Parathyroid adenoma (tissue), 2 donors: Measurements from ENCODE around the gene STIM2.

Experiments
- H2AFZ ChIP-seq: fragments of 300-600 bp; sonication (generic); one replicate; pipeline ENCODE4 v1.7.0; 2017; ENCODE audit warnings: antibody characterized with exemption, mild to moderate bottlenecking
- H3K27ac ChIP-seq: fragments of 300-600 bp; sonication (generic); one replicate; pipeline ENCODE4 v1.7.0; 2017
- H3K27me3 ChIP-seq: fragments of 300-600 bp; sonication (generic); one replicate; pipeline ENCODE4 v1.7.0; 2017; ENCODE audit warnings: low read length; ENCODE audit not compliant: control insufficient read depth, insufficient read depth
- H3K36me3 ChIP-seq: fragments of 300-600 bp; sonication (generic); one replicate; pipeline ENCODE4 v1.7.0; 2017; ENCODE audit warnings: low read length; ENCODE audit not compliant: control insufficient read depth, insufficient read depth
- H3K4me1 ChIP-seq: fragments of 300-600 bp; sonication (generic); one replicate; pipeline ENCODE4 v1.7.0; 2017; ENCODE audit warnings: control low read depth
- H3K4me2 ChIP-seq: fragments of 300-600 bp; sonication (generic); one replicate; pipeline ENCODE4 v1.7.0; 2017; ENCODE audit warnings: low read length
- H3K4me3 ChIP-seq: fragments of 300-600 bp; sonication (generic); one replicate; pipeline ENCODE4 v1.7.0; 2017; ENCODE audit warnings: low read depth, low read length
- H3K79me2 ChIP-seq: fragments of 300-600 bp; sonication (generic); one replicate; pipeline ENCODE4 v1.7.0; 2017; ENCODE audit warnings: control low read depth
- H3K9ac ChIP-seq: fragments of 300-600 bp; sonication (generic); one replicate; pipeline ENCODE4 v1.7.0; 2017; ENCODE audit warnings: mild to moderate bottlenecking
- H3K9me3 ChIP-seq: fragments of 300-600 bp; sonication (generic); one replicate; pipeline ENCODE4 v1.7.0; 2017; ENCODE audit warnings: low read length; ENCODE audit not compliant: control insufficient read depth
- TF ChIP-seq, protein P1 (sequence below): fragments of 300-600 bp; sonication (generic); IDR thresholded peaks from one replicate; pipeline ENCODE4 v1.7.0; 2017; ENCODE audit warnings: antibody characterized with exemption, mild to moderate bottlenecking
- donor health status: primary hyperparathyroidism.

Gene STIM2

DNA sequence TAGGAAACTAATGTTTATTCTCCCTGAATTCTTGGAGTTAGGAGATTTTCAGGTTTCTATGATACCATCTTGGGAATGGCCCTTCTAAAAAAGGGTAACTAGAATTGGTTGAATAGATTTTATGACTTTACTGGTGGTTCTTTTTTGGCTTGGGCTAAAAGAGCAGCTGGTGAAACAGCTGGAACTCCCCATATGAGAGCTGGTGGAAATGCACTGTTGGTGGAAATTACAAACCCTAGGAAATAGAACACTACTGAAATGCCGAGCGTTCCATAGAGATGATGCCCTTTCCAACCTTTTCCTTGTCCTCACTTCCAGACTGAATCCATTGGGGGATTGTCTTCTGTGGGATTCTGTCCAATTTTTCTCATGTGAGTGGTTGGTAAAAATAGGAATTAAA is 139.5 kb downstream of the STIM2 start:
- Histone ChIP-seq H3K4me3 (no peak overlapping the region), H3K27ac (no peak overlapping the region), H3K9me3 (no peaks in the 10 kb centered on the region), H3K9ac (no peak overlapping the region), H3K4me2 (no peak overlapping the region), H2AFZ (no peak overlapping the region), H3K27me3 (no peaks in the 10 kb centered on the region), H3K4me1 (no peaks in the 10 kb centered on the region), H3K79me2 (no peaks in the 10 kb centered on the region), H3K36me3 (no peaks in the 10 kb centered on the region)
- TF ChIP-seq, protein P1, sequence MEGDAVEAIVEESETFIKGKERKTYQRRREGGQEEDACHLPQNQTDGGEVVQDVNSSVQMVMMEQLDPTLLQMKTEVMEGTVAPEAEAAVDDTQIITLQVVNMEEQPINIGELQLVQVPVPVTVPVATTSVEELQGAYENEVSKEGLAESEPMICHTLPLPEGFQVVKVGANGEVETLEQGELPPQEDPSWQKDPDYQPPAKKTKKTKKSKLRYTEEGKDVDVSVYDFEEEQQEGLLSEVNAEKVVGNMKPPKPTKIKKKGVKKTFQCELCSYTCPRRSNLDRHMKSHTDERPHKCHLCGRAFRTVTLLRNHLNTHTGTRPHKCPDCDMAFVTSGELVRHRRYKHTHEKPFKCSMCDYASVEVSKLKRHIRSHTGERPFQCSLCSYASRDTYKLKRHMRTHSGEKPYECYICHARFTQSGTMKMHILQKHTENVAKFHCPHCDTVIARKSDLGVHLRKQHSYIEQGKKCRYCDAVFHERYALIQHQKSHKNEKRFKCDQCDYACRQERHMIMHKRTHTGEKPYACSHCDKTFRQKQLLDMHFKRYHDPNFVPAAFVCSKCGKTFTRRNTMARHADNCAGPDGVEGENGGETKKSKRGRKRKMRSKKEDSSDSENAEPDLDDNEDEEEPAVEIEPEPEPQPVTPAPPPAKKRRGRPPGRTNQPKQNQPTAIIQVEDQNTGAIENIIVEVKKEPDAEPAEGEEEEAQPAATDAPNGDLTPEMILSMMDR: no peak

DNA sequence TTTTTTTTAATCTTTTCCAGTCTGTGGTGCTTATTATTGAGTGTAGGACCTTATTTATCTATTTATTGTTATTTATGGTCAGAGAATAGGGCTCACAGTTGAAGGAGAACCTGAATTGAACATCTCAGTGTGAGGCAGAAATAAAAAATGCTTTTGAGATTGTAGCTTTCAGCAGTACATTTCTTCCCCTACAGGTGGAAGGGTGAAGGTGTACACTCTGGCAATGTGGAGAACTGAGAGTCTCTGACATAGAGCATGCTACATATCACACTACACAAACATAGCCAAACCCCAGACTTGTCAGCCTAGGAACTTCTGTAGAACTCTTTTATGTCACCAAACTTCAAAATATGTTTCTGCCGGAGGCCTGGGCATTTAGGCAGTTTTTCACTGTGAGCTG is 140.2 kb downstream of the STIM2 start:
- TF ChIP-seq, protein P1: no peak
- no peak overlapping the region for H3K27ac ChIP-seq
- H3K27me3 ChIP-seq: no peaks in the 10 kb centered on the region
- no peaks in the 10 kb centered on the region for H3K36me3 ChIP-seq
- H3K9ac ChIP-seq: no peak overlapping the region
- H3K4me3 ChIP-seq: no peak overlapping the region
- H3K79me2 ChIP-seq: no peaks in the 10 kb centered on the region
- no peaks in the 10 kb centered on the region for H3K4me1 ChIP-seq
- H3K4me2 ChIP-seq: no peak overlapping the region
- H2AFZ ChIP-seq: no peak overlapping the region
- no peaks in the 10 kb centered on the region for H3K9me3 ChIP-seq

DNA sequence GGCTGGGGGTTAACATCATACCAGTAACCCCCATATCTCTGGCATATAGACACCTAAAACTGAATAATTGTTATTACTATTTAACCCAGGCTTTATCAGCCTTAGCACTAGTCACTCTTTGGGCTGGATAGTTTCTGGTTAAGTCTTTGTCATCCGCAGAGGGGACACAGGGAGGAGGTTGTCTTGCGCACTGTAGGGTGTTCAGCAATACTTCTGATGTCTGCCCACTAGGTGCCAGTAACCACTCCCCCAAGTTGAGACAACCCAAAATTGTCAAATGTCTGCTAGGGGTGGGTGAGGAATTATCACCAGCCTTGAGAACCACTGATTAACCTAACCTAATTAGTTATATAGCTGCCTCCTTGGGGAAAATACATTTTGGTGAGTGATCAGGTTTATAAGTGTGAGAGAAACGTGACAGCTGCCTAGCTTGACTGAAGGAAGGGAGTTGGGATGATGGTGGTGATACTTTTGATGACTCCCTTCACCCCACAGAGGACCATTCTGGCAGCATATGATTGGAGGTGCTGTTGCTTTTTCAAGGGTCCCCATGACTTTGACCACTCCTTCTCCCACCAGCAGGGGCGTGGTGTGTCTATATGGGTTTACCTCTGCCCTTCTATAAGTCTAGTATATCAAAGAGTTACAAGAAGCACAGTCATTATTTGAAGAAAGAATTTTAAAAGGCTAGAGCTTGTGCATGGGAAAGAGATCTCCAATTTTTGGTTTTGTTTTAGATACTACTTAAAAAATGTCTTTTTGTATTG is 140.9 kb downstream of the STIM2 start:
- TF ChIP-seq, protein P1: no peak
- no peaks in the 10 kb centered on the region for H3K9me3 ChIP-seq

DNA sequence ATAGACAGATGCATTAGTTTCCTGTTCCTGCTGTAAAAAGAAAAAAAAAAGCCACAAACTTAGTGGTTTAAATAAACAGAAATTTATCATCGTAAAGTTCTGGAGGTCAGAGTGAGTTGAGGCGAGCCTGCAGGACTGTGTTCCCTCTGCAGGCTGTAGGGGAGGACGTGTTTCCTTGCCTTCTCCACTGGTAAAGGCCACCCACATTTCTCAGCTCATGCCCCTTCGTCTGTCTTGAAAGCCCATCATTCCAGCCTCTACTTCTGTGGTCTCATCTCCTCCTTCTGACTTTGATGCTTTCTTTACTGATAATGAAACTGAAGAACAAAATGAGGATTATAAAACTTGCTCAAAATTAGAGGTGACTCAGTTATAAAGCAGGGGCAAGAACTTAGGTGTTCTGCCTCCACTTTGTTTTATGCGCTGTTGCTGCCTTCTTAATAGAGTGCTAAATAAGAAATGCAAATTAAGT is 143.0 kb downstream of the STIM2 start:
- Histone ChIP-seq H3K9me3 (no peaks in the 10 kb centered on the region), H3K4me3 (no peak overlapping the region), H3K9ac (no peak overlapping the region), H3K4me2 (no peak overlapping the region), H3K4me1 (no peaks in the 10 kb centered on the region), H3K79me2 (no peaks in the 10 kb centered on the region), H3K27ac (no peak overlapping the region), H3K36me3 (no peaks in the 10 kb centered on the region), H2AFZ (no peak overlapping the region), H3K27me3 (no peaks in the 10 kb centered on the region)
- TF ChIP-seq, protein P1: no peak

More for the DNA sequence above, 140.9 kb downstream of the STIM2 start:
- Histone ChIP-seq H3K27ac (no peak overlapping the region), H3K4me1 (no peaks in the 10 kb centered on the region), H3K4me2 (no peak overlapping the region), H3K9ac (no peak overlapping the region), H3K27me3 (no peaks in the 10 kb centered on the region), H2AFZ (no peak overlapping the region), H3K4me3 (no peak overlapping the region), H3K79me2 (no peaks in the 10 kb centered on the region), H3K36me3 (no peaks in the 10 kb centered on the region)

DNA sequence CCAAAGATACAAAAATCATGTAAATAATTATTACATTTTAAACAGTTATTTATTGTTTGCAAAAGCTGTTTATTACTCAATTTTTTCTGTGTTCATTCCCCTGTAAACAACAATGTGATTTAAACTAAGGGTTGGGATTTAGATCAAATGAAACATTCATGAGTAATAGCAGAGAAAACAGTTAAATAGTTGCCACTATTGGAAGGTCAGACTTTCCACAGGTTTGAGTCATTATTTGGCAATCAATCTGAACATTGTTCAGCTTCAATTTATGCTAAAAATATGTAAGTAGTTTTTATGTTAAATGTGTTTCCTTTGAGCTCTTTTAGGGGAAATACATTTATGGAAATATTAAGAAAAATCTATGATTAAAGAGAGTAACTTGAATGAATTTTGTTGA is 144.9 kb downstream of the STIM2 start:
- Histone ChIP-seq H3K27me3 (no peaks in the 10 kb centered on the region), H3K9ac (no peak overlapping the region), H2AFZ (no peak overlapping the region), H3K4me2 (no peak overlapping the region), H3K4me3 (no peak overlapping the region), H3K4me1 (no peaks in the 10 kb centered on the region), H3K27ac (no peak overlapping the region), H3K79me2 (no peaks in the 10 kb centered on the region), H3K9me3 (no peaks in the 10 kb centered on the region), H3K36me3 (no peaks in the 10 kb centered on the region)
- TF ChIP-seq, protein P1: no peak
